ENCODE data around the gene TCF4.

The TCF4 gene

GRCh38 chr18:55283309-55283708, 304.7 kb downstream of the TCF4 start:
- DNase-seq, result no peak

GRCh38 chr18:55280503-55280902, 307.5 kb downstream of the TCF4 start:
- no peak for DNase-seq

- no peak for DNase-seq
Measured at GRCh38 chr18:55275039-55275901, 312.7 kb downstream of the TCF4 start.

GRCh38 chr18:55272510-55273243, 315.3 kb downstream of the TCF4 start:
- DNase-seq, result no peak

GRCh38 chr18:55269622-55270021, 318.4 kb downstream of the TCF4 start:
- no peak for DNase-seq

GRCh38 chr18:55268628-55269275, 319.2 kb downstream of the TCF4 start:
- DNase-seq, result no peak

- DNase-seq, result no peak
Measured at GRCh38 chr18:55268151-55268601, 319.8 kb downstream of the TCF4 start.

- no peak for DNase-seq
Measured at GRCh38 chr18:55266981-55267380, 321.0 kb downstream of the TCF4 start.

- no peak for DNase-seq
Measured at GRCh38 chr18:55265984-55266383, 322.0 kb downstream of the TCF4 start.

- DNase-seq, result no peak
Measured at GRCh38 chr18:55265130-55265675, 322.8 kb downstream of the TCF4 start.

GRCh38 chr18:55264108-55264507, 323.9 kb downstream of the TCF4 start:
- DNase-seq, result no peak

- no peak for DNase-seq
Measured at GRCh38 chr18:55262021-55262560, 325.9 kb downstream of the TCF4 start.

- no peak for DNase-seq
Measured at GRCh38 chr18:55261253-55261652, 326.7 kb downstream of the TCF4 start.

GRCh38 chr18:55258088-55258487, 329.9 kb downstream of the TCF4 start:
- DNase-seq, result no peak

GRCh38 chr18:55256929-55257289, 331.1 kb downstream of the TCF4 start:
- no peak for DNase-seq

GRCh38 chr18:55256226-55256928, 331.6 kb downstream of the TCF4 start:
- DNase-seq, result no peak

GRCh38 chr18:55253814-55254213, 334.2 kb downstream of the TCF4 start:
- no peak for DNase-seq

GRCh38 chr18:55252901-55253300, 335.1 kb downstream of the TCF4 start:
- DNase-seq, result no peak

- DNase-seq, result no peak
Measured at GRCh38 chr18:55252053-55252675, 335.8 kb downstream of the TCF4 start.

- DNase-seq, result no peak
Measured at GRCh38 chr18:55251254-55251971, 336.6 kb downstream of the TCF4 start.

GRCh38 chr18:55250768-55251173, 337.2 kb downstream of the TCF4 start:
- no peak for DNase-seq
